ENCODE data around the gene N4BP2L2.

DNA sequence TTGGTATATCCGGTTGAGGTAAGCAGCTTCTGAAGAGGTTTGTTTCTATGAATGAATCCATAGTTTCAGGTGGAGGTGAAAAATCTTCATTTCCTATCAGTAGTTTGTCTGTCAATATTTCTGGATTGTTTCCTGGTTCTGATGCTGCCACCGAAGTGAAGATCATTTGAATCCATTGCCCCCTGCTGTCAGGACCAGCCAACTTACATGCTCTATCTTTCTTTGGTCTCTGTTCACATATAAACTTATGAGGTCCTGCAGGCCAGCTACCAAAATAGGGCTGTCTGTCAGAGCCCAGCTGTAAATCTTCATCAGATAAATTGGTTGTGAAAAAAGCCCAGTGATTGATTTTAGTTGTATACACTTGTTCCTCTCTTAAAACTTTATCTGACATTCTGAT, 95.5 kb downstream of the N4BP2L2 start:
- TF ChIP-seq, protein P1, sequence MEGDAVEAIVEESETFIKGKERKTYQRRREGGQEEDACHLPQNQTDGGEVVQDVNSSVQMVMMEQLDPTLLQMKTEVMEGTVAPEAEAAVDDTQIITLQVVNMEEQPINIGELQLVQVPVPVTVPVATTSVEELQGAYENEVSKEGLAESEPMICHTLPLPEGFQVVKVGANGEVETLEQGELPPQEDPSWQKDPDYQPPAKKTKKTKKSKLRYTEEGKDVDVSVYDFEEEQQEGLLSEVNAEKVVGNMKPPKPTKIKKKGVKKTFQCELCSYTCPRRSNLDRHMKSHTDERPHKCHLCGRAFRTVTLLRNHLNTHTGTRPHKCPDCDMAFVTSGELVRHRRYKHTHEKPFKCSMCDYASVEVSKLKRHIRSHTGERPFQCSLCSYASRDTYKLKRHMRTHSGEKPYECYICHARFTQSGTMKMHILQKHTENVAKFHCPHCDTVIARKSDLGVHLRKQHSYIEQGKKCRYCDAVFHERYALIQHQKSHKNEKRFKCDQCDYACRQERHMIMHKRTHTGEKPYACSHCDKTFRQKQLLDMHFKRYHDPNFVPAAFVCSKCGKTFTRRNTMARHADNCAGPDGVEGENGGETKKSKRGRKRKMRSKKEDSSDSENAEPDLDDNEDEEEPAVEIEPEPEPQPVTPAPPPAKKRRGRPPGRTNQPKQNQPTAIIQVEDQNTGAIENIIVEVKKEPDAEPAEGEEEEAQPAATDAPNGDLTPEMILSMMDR (IDR thresholded peaks at IDR 0.05) = peak in 2 of 4 experiments; percentile 16 to 23
- TF ChIP-seq POLR2A (IDR thresholded peaks at IDR 0.05) = no peak
- TF ChIP-seq EP300 (IDR thresholded peaks at IDR 0.05) = no peak
- TF ChIP-seq POLR2AphosphoS5 (IDR thresholded peaks at IDR 0.05) = no peak

All from gastroesophageal sphincter (tissue), 3 donors.